HepG2 (cell line): Measurements from ENCODE around the gene PAN2. TPM values are rescaled to one million over a fixed set of nuclear protein-coding genes. Genes with fewer than 3 reads are reported as not detected.

Experiments
- ATF2 ChIP-seq: sonication (generic); formaldehyde crosslinking; IDR thresholded peaks from 2 replicates; pipeline ENCODE4 v1.4.0; 2020; ENCODE audit warnings: missing genetic modification reagents
- CEBPZ ChIP-seq: IDR thresholded peaks from 2 replicates; pipeline ENCODE4 v1.6.1; 2012; ENCODE audit warnings: low read length, improper control_type of control experiment
- EP300 ChIP-seq, 3 experiments: sonication (generic) in 1 of 3; formaldehyde crosslinking in 1 of 3; IDR thresholded peaks; 2 replicates each; pipeline versions ENCODE4 v1.5.1 to v1.6.1; 2011 to 2020; ENCODE audit warnings: low read depth in 2 of 3, low read length in 2 of 3, borderline replicate concordance in 1 of 3, improper control_type of control experiment in 1 of 3, mild to moderate bottlenecking in 1 of 3, missing genetic modification reagents in 1 of 3, moderate library complexity in 1 of 3
- ETV6 ChIP-seq: sonication (generic); formaldehyde crosslinking; conservative IDR thresholded peaks from 2 replicates; pipeline ENCODE4 v1.4.0; 2020; ENCODE audit warnings: missing genetic modification reagents
- GATAD2A ChIP-seq: IDR thresholded peaks from 2 replicates; pipeline ENCODE4 v1.6.1; 2016
- KLF15 ChIP-seq: sonication (generic); formaldehyde crosslinking; IDR thresholded peaks from 2 replicates; pipeline ENCODE4 v1.8.1; 2023; ENCODE audit warnings: borderline replicate concordance, mild to moderate bottlenecking, inconsistent platforms, missing genetic modification reagents, mixed read lengths
- MAFK ChIP-seq, 2 experiments: IDR thresholded peaks in 1 of 2; conservative IDR thresholded peaks in 1 of 2; 2 replicates each; pipeline ENCODE4 v1.6.1; 2011; ENCODE audit warnings: improper control_type of control experiment in 2 of 2, low read length in 2 of 2
- MAZ ChIP-seq, 2 experiments: sonication (generic) in 1 of 2; formaldehyde crosslinking in 1 of 2; IDR thresholded peaks; 2 replicates each; pipeline versions ENCODE4 v1.5.0 to v1.6.1; 2012 to 2020; ENCODE audit warnings: low read depth in 2 of 2, mild to moderate bottlenecking in 2 of 2, borderline replicate concordance in 1 of 2, improper control_type of control experiment in 1 of 2, low read length in 1 of 2, missing genetic modification reagents in 1 of 2, moderate library complexity in 1 of 2
- POLR2G ChIP-seq: fragments of 200-400 bp; formaldehyde crosslinking; IDR thresholded peaks from 2 replicates; pipeline ENCODE4 v1.6.1; 2018; ENCODE audit warnings: mild to moderate bottlenecking, low read depth, low read length, moderate library complexity
- ZNF12 ChIP-seq: sonication (generic); formaldehyde crosslinking; IDR thresholded peaks from 2 replicates; pipeline ENCODE4 v1.5.0; 2020; ENCODE audit warnings: missing genetic modification reagents
- ZNF136 ChIP-seq: sonication (generic); formaldehyde crosslinking; IDR thresholded peaks from 2 replicates; pipeline ENCODE4 v1.8.1; 2022; ENCODE audit warnings: low read depth, mild to moderate bottlenecking, moderate library complexity, missing genetic modification reagents
- ZNF225 ChIP-seq: sonication (generic); formaldehyde crosslinking; IDR thresholded peaks from 2 replicates; pipeline ENCODE4 v1.4.0; 2020; ENCODE audit warnings: mild to moderate bottlenecking, missing genetic modification reagents
- ZNF292 ChIP-seq: sonication (generic); formaldehyde crosslinking; IDR thresholded peaks from 2 replicates; pipeline ENCODE4 v1.8.1; 2022; ENCODE audit warnings: mild to moderate bottlenecking, low read depth, missing genetic modification reagents, borderline replicate concordance
- ZNF414 ChIP-seq: sonication (generic); formaldehyde crosslinking; IDR thresholded peaks from 2 replicates; pipeline ENCODE4 v1.5.0; 2020; ENCODE audit warnings: missing genetic modification reagents
- ZNF75D ChIP-seq: sonication (generic); formaldehyde crosslinking; IDR thresholded peaks from 2 replicates; pipeline ENCODE4 v1.8.1; 2023; ENCODE audit warnings: missing genetic modification reagents, mild to moderate bottlenecking, borderline replicate concordance
- ZNF775 ChIP-seq: sonication (generic); formaldehyde crosslinking; IDR thresholded peaks from 2 replicates; pipeline ENCODE4 v1.4.0; 2020; ENCODE audit warnings: missing genetic modification reagents, mild to moderate bottlenecking, moderate library complexity, borderline replicate concordance
- ZSCAN9 ChIP-seq: IDR thresholded peaks from 2 replicates; pipeline ENCODE4 v1.6.1; 2016; ENCODE audit warnings: borderline replicate concordance
- polyA plus RNA-seq, 8 experiments: library from polyadenylated mRNA; depleted of rRNA in 3 of 8; stranded (reverse) in 7 of 8; unstranded in 1 of 8; fragments of >200 nt; fragmentation: Illumina TruSeq in 4 of 8; extraction: Trizol in 4 of 8; gene quantifications; 2 replicates each; pipeline versions ENCODE4 v1.2.1 to v1.2.3, GENCODE V29; 2011 to 2016; ENCODE audit warnings: low read depth in 4 of 8, missing spikeins in 1 of 8, mixed read lengths in 1 of 8; ENCODE audit not compliant: insufficient read depth in 1 of 8
- total RNA-seq, 5 experiments: library from RNA; depleted of rRNA; stranded (reverse); fragments of >200 nt; fragmentation: Illumina TruSeq; extraction: Trizol; gene quantifications; 2 replicates each; pipeline ENCODE4 v1.2.3, GENCODE V29; 2016; ENCODE audit warnings: low read depth in 1 of 5
- TF ChIP-seq, protein P1 (sequence below): sonication (generic); formaldehyde crosslinking; IDR thresholded peaks from 2 replicates; pipeline ENCODE4 v1.4.0; 2020; ENCODE audit warnings: mild to moderate bottlenecking, missing genetic modification reagents

PAN2 gene
- total and polyA plus RNA-seq, 2 of the 13 experiments (the other 11 are each of a cell fraction or from before 2014, with no cell fraction given) = 27.2 to 61.1 TPM

DNA sequence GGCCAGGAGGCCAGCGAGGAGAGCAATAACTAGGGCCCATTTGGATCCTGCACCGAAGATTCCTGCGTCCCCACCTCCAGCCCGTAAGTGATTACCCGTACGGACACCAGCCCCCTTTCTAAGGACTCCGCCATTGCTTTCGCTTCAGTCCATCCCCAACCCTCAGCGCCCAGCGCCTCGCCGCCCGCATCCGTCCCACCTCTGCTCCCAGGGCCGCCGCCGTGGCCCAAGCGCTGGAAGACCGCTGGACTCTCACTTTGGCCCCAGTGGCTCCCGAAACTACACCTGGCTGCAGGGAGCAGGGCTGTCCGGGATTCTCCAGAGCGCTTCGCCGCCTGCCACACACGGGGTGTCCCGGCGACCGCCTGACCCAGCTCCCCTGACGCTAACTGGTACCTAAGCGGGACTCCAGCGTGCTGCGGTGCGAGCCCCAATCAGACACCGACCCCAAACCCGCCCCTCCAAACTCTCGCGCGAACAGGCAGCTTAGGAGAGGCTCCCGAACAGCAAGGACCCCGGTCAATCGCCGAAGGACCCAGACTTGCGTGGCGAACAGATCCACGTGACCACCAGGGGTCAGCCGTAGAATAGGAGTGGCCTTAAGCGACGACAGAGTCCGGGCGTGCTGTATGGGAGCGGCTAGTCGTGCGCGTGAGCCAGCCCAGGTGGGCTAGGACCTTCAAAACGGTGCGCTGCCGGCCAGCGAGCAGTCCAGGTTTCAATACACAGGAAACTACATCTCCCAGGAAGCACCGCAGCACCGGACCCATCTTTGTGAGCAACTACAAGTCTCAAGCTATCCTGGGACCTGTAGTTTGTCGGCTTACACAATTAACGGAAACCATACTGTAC, 18.0 kb downstream of the PAN2 start, which contains the start of gene CNPY2 (continued):
- TF ChIP-seq ATF2 (CRISPR knock-in tag) (peak; percentile 83), ZNF12 (CRISPR knock-in tag) (no peak; the same call in 1 of the 2 replicates), ZNF75D (CRISPR knock-in tag) (peak; percentile 40; the same call in 1 of the 2 replicates), ETV6 (CRISPR knock-in tag) (no peak), KLF15 (CRISPR knock-in tag) (0 out of 2 replicates have a peak, but pooled peaks have one; percentile 69), EP300 (IDR thresholded peaks at IDR 0.05; ENCODE audit: low read depth in 2 of 2, low read length in 2 of 2) (0 out of 4 replicates have a peak, but pooled peaks of 1 of the 2 experiments have one; percentile 25), EP300 (CRISPR knock-in tag; IDR thresholded peaks at IDR 0.05; ENCODE audit: borderline replicate concordance) (no peak), ZNF414 (CRISPR knock-in tag) (peak; percentile 63; the same call in 1 of the 2 replicates), GATAD2A (CRISPR knock-in tag) (no peak), ZNF775 (no peak), CEBPZ (no peak), ZNF292 (CRISPR knock-in tag) (no peak; the same call in none of the 2 replicates), MAZ (IDR thresholded peaks at IDR 0.05; ENCODE audit: borderline replicate concordance, low read depth, low read length) (no peak; the same call in 1 of the 2 replicates), MAZ (CRISPR knock-in tag; IDR thresholded peaks at IDR 0.05; ENCODE audit: low read depth) (peak; percentile 88), ZSCAN9 (peak; percentile 68), POLR2G (peak; percentile 93), ZNF136 (peak; percentile 85; the same call in 1 of the 2 replicates), MAFK (conservative IDR thresholded peaks at IDR 0.05 in 1 of 2, IDR thresholded peaks at IDR 0.05 in 1 of 2; ENCODE audit: low read length in 2 of 2) (no peak), ZNF225 (CRISPR knock-in tag) (no peak)
- TF ChIP-seq, protein P1, sequence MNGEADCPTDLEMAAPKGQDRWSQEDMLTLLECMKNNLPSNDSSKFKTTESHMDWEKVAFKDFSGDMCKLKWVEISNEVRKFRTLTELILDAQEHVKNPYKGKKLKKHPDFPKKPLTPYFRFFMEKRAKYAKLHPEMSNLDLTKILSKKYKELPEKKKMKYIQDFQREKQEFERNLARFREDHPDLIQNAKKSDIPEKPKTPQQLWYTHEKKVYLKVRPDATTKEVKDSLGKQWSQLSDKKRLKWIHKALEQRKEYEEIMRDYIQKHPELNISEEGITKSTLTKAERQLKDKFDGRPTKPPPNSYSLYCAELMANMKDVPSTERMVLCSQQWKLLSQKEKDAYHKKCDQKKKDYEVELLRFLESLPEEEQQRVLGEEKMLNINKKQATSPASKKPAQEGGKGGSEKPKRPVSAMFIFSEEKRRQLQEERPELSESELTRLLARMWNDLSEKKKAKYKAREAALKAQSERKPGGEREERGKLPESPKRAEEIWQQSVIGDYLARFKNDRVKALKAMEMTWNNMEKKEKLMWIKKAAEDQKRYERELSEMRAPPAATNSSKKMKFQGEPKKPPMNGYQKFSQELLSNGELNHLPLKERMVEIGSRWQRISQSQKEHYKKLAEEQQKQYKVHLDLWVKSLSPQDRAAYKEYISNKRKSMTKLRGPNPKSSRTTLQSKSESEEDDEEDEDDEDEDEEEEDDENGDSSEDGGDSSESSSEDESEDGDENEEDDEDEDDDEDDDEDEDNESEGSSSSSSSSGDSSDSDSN = peak; percentile 77
